ENCODE results near the gene CDC42EP1. TPM values are rescaled to one million over a fixed set of nuclear protein-coding genes. Genes with fewer than 3 reads are reported as not detected.
A peak's percentile ranks its signal among the peaks of the same experiment; 100 is the strongest.

The CDC42EP1 gene
- polyA plus RNA-seq, 1 of the 3 experiments (the other 2 are of a cell fraction), result 24.9 TPM

DNA sequence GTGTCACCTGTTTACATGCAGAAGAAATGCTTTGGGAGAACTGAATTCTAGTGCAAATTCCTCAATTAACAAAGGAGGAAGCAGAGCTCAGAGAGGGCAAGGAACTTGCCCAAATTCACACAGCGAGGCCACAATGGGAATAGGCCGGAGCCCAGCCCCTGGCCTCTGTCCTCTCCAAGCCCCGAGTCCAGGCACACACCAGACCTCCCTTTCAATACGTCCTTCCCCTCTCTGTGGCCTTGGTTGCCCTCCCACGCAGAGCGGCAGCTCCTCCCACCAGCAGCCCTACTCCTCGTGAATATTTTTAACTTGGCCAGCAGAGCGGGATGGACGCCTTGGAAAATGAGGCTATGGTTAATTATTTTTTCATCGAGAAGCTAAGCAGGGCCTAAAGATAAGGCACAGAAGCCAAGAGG is 39.5 kb upstream of the CDC42EP1 start (continued):
- no peak for TF ChIP-seq CHD2 (IDR thresholded peaks at IDR 0.05; ENCODE audit: low read length, partially characterized antibody)
- no peak for TF ChIP-seq ELF1 (IDR thresholded peaks at IDR 0.05)
- no peak for TF ChIP-seq TEAD4 (IDR thresholded peaks at IDR 0.05; ENCODE audit: borderline replicate concordance, insufficient read depth)

DNA sequence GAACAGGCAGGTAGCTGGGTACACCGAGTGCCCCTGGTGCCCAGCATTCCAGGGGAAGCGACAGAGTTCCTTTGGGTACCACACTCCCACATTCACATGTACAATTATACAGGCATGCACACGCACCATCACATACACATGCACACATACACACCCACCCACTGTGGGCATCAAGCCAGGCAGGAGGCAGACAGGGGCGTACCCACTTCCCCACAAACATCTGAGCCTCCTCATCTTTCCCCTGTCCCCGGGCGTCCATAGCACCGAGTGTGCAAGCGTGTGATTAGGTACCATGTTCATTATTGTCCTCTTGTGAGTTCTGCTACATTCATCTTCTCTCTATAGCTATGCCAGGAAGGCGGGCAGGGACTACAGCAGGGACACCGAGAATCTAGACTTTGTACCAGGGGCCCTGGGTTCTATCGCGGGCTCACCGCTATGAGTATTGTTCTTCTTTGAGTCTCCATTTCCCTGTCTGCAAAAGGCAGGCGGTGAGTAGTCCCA is 39.0 kb upstream of the CDC42EP1 start:
- H3K9ac ChIP-seq, result no peak overlapping the region
- no peak overlapping the region for H3K4me2 ChIP-seq
- peaks cover 12 to 14% of the 10 kb centered on the region in 2 experiments; a peak in 3 of 4 replicates for H3K4me1 ChIP-seq (ENCODE audit: control insufficient read depth in 1 of 2, insufficient read depth in 2 of 2, low read depth in 1 of 2, low read length in 1 of 2)
- H3K79me2 ChIP-seq (ENCODE audit: insufficient read depth), result peaks cover 8% of the 10 kb centered on the region
- H3K9me2 ChIP-seq, result no peaks in the 10 kb centered on the region
- no peak overlapping the region for H3K27ac ChIP-seq (ENCODE audit: low read depth in 2 of 2, low read length in 1 of 2)
- CTCF ChIA-PET, result interaction anchor here (0.7 to 2.1 kb wide), 3 partner anchors 17 to 49 kb away, joined by 3 to 16 read pairs (median 4); no protein-coding TSS in a partner anchor
- POLR2A ChIA-PET, result no interaction called here
- no peaks in the 10 kb centered on the region for H4K20me1 ChIP-seq (ENCODE audit: insufficient read depth)
- no peaks in the 10 kb centered on the region for H3K27me3 ChIP-seq (ENCODE audit: insufficient read depth)
- 92% methylated on average over 14 of the region's 14 CpGs for WGBS (ENCODE audit: low lambda C conversion rate)
- no peak overlapping the region for H2AFZ ChIP-seq (ENCODE audit: low read depth)
- H3F3A ChIP-seq (replicated peaks; ENCODE audit: insufficient read depth), result peaks cover 5% of the 10 kb centered on the region
- DNase-seq, result no peak
- TF ChIP-seq GABPA (IDR thresholded peaks at IDR 0.05; ENCODE audit: low read depth) (no peak), SMC3 (IDR thresholded peaks at IDR 0.05; ENCODE audit: low read depth, low read length) (no peak), FOXM1 (IDR thresholded peaks at IDR 0.05; ENCODE audit: low read depth) (no peak)
- TF ChIP-seq, protein P1, sequence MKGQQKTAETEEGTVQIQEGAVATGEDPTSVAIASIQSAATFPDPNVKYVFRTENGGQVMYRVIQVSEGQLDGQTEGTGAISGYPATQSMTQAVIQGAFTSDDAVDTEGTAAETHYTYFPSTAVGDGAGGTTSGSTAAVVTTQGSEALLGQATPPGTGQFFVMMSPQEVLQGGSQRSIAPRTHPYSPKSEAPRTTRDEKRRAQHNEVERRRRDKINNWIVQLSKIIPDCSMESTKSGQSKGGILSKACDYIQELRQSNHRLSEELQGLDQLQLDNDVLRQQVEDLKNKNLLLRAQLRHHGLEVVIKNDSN (IDR thresholded peaks at IDR 0.05; ENCODE audit: borderline replicate concordance, low read depth), result no peak
- H3K9me3 ChIP-seq, result no peaks in the 10 kb centered on the region
- H3K4me3 ChIP-seq (ENCODE audit: low read depth in 2 of 2, low read length in 1 of 2), result no peak overlapping the region
- H3K36me3 ChIP-seq (replicated peaks in 1 of 2; ENCODE audit: control insufficient read depth in 1 of 2, insufficient read depth in 2 of 2, low read length in 1 of 2), result peaks cover 0 to 4% of the 10 kb centered on the region in 2 experiments

DNA sequence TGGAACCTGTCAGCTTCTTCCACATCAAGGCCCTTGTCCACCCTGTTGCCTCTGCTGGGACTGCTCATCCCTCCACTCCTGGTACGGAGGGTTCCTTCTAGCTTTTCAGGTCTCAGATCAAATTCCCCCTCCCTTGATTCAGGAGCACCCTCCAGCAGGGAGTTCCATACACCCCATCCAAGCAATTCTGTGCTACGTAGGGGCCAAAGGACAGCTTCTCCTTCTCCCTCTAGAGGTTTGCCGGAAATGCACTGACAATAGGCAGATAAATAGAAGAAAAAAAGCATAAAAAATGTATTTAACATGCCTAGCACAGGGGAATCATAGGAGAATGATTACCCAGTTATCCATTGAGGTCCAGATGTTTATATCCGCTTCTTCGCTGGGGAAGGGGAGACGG is 37.8 kb upstream of the CDC42EP1 start:
- H3K4me2 ChIP-seq, result no peak overlapping the region
- CTCF ChIA-PET, result interaction anchor here (0.7 to 3.3 kb wide), 8 partner anchors 13 to 70 kb away, joined by 3 to 16 read pairs (median 4); no protein-coding TSS in a partner anchor
- no peak overlapping the region for H3K4me3 ChIP-seq (ENCODE audit: low read depth in 2 of 2, low read length in 1 of 2)
- H4K20me1 ChIP-seq (ENCODE audit: insufficient read depth), result no peaks in the 10 kb centered on the region
- WGBS (ENCODE audit: low lambda C conversion rate), result 93% methylated on average over 6 of the region's 6 CpGs
- POLR2A ChIA-PET, result no interaction called here
- H3K27me3 ChIP-seq (ENCODE audit: insufficient read depth), result no peaks in the 10 kb centered on the region
- no peak overlapping the region for H3K9ac ChIP-seq
- H3K9me2 ChIP-seq, result no peaks in the 10 kb centered on the region
- H2AFZ ChIP-seq (ENCODE audit: low read depth), result no peak overlapping the region
- TF ChIP-seq TEAD4 (IDR thresholded peaks at IDR 0.05; ENCODE audit: borderline replicate concordance, insufficient read depth) (no peak), JUND (IDR thresholded peaks at IDR 0.05) (no peak), SIN3A (IDR thresholded peaks at IDR 0.05; ENCODE audit: borderline replicate concordance, low read depth, low read length) (no peak), RAD21 (IDR thresholded peaks at IDR 0.05; ENCODE audit: low read length) (no peak), POLR2AphosphoS5 (IDR thresholded peaks at IDR 0.05; ENCODE audit: low read depth, low read length) (no peak), SMC3 (IDR thresholded peaks at IDR 0.05; ENCODE audit: low read depth, low read length) (no peak), FOXJ3 (CRISPR knock-in tag; IDR thresholded peaks at IDR 0.05) (no peak), FOXM1 (IDR thresholded peaks at IDR 0.05; ENCODE audit: low read depth) (no peak), REST (IDR thresholded peaks at IDR 0.05; ENCODE audit: low read depth, low read length) (no peak)
- TF ChIP-seq, protein P2, sequence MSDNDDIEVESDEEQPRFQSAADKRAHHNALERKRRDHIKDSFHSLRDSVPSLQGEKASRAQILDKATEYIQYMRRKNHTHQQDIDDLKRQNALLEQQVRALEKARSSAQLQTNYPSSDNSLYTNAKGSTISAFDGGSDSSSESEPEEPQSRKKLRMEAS (IDR thresholded peaks at IDR 0.05; ENCODE audit: low read depth), result no peak
- H3K79me2 ChIP-seq (ENCODE audit: insufficient read depth), result peaks cover 8% of the 10 kb centered on the region
- peaks cover 7% of the 10 kb centered on the region for H3F3A ChIP-seq (replicated peaks; ENCODE audit: insufficient read depth)
- H3K4me1 ChIP-seq (ENCODE audit: control insufficient read depth in 1 of 2, insufficient read depth in 2 of 2, low read depth in 1 of 2, low read length in 1 of 2), result peaks cover 12 to 14% of the 10 kb centered on the region in 2 experiments; a peak in 3 of 4 replicates
- no peaks in the 10 kb centered on the region for H3K9me3 ChIP-seq
- H3K36me3 ChIP-seq (replicated peaks in 1 of 2; ENCODE audit: control insufficient read depth in 1 of 2, insufficient read depth in 2 of 2, low read length in 1 of 2), result no peaks in the 10 kb centered on the region
- no peak overlapping the region for H3K27ac ChIP-seq (ENCODE audit: low read depth in 2 of 2, low read length in 1 of 2)
- peak; percentile 19 for DNase-seq

Measured in SK-N-SH (cell line).